Mammary epithelial cell (primary cell): ENCODE measurements around the gene WDR37.

Source experiments
- CTCF ChIP-seq, 2 donors: IDR thresholded peaks in 1 of 2; conservative IDR thresholded peaks in 1 of 2; 2 replicates each; pipeline ENCODE4 v1.5.1; 2011 to 2012; ENCODE audit warnings: inconsistent platforms in 2 of 2, low read length in 2 of 2, mild to moderate bottlenecking in 2 of 2, control low read depth in 1 of 2, low read depth in 1 of 2; ENCODE audit not compliant: insufficient read depth in 1 of 2; ENCODE audit errors: extremely low read depth in 1 of 2
- EZH2 ChIP-seq: IDR thresholded peaks from 2 replicates; pipeline ENCODE4 v1.6.1; 2012; ENCODE audit warnings: low read length, inconsistent platforms, borderline replicate concordance

DNA sequence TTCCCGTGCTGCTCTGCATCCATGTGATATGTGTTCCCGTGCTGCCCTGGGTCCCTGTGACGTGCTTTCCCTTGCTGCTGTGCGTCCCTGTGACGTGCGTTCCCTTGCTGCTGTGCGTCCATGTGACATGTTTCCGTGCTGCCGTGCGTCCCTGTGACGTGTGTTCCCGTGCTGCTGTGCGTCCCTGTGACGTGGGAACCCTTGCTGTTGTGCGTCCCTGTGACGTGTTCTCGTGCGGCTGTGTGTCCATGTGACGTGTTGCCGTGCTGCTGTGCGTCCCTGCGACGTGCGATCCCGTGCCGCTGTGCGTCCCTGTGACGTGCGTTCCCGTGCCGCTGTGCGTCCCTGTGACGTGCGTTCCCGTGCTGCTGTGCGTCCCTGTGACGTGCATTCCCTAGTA lies 45.8 kb downstream of the WDR37 start:
- TF ChIP-seq CTCF (conservative IDR thresholded peaks at IDR 0.05 in 1 of 2, IDR thresholded peaks at IDR 0.05 in 1 of 2; ENCODE audit: extremely low read depth in 1 of 2, insufficient read depth in 1 of 2, low read depth in 1 of 2, low read length in 2 of 2) (no peak), EZH2 (no peak)
